Renal pelvis (tissue), 4 donors: Measurements from ENCODE around the gene ING3. TPM values are rescaled to one million over a fixed set of nuclear protein-coding genes. Genes with fewer than 3 reads are reported as not detected.

Experiments
- DNase-seq: peaks from one replicate; pipeline ENCODE4 v3.0.0-alpha.2; 2013
- polyA plus RNA-seq, 3 donors: library from polyadenylated mRNA; unstranded; fragments of 120-200 nt; gene quantifications; one replicate each; pipeline ENCODE4 v1.2.1, GENCODE V29; 2013; ENCODE audit not compliant: insufficient read length in 3 of 3

Gene ING3
- polyA plus RNA-seq, 3 donors: 37.9 to 40.4 (median 38.0) TPM

DNA sequence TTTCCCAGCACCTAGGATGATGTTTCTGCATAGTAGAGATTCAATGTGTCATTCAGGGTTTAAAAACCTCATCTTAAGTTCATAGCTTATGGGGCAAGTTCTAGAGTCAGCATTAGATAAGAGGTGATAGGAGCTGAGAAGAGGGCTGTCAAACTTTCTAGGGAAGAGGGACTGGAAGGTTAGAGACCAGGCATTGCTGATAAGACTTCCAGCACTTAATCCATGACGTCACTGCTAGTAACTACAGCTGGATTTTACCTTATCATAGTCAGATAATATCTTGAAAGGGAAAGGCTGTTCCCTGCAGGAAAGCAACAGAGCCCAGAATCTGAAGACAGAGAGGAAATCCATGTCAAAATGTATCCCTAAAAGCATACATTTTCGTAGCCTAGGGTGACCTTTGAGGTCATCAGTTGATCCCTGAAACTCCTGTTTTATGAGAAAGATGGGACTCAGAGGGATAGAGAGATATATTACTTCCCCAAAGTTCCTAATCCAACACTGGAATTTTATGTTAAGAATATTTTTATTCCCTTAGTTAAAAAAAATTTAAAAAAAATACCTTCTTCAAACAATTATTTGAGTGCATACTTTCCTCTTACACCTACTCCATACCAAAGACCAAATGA lies 34.7 kb downstream of the ING3 start:
- DNase-seq: no peak

GRCh38 chr7:120985839-120986238 lies 35.3 kb downstream of the ING3 start:
- DNase-seq: no peak

DNA sequence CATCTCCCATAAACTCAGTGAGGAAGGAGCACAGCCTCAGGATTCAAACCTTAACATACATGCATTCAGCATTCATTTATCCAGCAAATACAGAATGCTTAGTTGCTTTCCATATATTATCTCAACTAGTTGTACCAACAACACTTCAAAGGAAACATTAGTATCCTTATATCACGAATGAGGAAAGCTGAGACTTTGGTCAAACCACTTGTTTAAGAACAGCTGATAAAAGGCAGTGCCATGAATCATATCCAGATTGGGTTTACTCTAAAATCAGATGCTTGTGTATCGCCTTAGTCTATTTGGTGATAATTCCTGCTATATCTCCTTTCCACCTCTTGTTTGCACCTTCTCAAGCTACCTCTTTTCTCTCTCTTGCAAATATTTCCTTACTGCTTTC lies 36.1 kb downstream of the ING3 start:
- no peak for DNase-seq

DNA sequence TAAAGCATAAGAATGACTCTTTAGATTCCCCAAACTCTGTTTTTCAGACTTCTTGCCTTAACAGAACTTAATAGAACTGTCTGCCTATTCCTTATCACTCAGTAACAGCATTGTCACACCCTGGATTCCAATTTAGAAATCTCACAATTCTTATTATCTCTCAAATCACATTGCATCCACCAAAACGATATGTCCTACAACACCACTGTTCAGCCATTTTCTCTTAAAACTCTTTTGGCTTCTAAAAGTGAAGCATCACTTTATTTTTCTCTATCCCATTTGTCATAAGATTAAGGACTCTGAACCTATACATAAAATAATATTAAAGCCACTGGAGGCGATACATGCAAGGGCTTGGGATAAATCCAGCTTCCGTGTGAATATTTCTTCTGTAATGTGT lies 36.7 kb downstream of the ING3 start:
- no peak for DNase-seq

DNA sequence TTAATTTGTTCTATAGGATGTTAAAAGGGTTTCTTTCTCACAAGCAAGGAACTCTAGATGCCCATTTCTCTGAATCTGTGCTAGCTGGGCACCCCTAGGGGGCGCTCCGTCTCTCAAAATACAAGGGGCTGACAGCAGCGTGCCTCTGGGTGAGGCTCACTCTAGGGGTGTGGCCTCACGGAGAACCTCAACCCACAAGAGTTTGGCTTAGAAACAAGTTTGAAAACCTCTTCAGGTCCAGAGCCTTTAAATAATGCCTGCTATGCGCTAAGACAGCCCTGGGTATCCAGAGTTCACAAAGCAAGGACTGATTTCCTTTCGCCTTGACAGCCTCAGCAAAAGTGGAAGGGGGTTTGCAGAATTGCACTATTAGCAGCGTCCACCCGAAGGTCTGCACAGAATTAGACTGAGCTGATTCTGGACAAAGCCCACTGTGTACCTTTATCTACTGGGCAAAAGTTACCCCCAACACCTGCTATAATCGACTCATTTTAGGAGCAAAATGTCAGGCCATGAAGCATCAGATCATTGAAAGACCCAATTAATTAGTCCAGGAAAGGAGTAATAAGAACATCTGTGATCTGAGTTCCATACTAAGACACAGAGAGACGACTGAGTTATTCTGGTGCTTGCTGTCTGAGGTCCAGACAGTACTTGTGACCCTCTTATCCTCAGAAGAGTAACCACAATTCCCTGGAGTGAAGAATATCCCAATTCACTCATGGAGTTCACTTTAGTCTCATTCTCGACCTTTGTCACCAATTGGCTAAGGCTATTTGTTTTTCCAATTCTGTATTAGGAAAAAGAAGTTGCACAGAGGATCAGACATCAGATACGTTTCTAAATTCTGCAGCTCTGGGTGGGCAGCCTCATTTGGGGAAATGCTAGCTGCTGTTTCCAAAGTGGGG lies 37.4 kb downstream of the ING3 start:
- peak; percentile 91 for DNase-seq

GRCh38 chr7:120988591-120989256 lies 38.1 kb downstream of the ING3 start, which contains the start of gene CPED1:
CPED1 (plus strand) TSS chr7:120988711; CDS start chr7:120989622, 911 bp downstream.
- no peak for DNase-seq

- DNase-seq: no peak
These were observed 39.0 kb downstream of the ING3 start for GRCh38 chr7:120989257-120990220.

- DNase-seq: no peak
These were observed 40.0 kb downstream of the ING3 start for GRCh38 chr7:120990468-120991118.

- DNase-seq: no peak
These were observed 40.6 kb downstream of the ING3 start for GRCh38 chr7:120991161-120991560.

DNA sequence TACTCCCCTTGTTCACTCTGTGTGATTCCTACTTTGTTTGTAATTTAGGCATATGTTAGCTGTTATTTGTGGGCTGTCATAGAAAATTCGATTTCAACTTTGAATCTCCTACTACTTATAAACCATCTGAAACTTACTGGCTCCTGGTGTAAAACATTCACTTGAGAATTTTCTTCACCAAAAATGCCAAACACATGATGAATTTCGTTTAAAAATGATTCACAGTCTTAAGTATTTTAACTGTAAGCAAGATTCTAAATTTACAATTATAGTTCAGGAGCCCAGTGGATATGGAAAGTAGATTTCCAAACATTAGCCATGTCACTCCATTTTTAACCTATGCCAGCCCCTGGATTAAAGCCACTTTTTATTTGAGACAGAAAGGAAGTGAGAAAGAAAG lies 41.0 kb downstream of the ING3 start:
- DNase-seq: no peak

DNA sequence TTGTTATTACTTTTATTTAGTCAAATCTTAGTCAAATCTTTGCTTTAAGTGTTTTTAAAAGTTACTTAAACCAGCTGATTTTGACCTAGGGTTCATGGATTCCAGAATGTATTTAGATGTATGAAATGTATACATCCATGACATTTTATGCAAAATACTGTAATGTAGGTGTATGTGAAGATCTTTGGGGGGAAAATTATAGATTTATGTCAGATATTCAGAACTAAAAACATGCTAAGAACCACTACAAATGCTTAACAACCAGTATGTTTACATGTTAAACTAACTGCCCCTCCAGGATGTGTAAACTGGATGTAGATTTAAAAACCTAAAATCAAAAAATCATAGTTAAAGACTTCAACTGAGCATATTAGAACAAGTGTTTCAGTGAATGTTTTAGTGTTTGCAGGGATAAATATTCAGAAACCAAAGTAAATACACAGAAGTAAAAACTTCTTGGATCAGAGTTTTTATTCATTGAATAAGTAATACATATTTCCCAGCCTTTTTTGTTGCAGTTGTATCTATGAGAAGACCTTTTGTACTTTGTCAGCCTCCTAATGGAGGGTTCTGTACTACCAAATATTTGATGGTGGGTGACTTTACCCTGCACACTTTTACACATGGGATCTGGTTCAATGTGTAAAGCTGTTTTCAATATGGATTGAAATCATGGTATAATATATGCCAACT lies 41.8 kb downstream of the ING3 start:
- no peak for DNase-seq

DNA sequence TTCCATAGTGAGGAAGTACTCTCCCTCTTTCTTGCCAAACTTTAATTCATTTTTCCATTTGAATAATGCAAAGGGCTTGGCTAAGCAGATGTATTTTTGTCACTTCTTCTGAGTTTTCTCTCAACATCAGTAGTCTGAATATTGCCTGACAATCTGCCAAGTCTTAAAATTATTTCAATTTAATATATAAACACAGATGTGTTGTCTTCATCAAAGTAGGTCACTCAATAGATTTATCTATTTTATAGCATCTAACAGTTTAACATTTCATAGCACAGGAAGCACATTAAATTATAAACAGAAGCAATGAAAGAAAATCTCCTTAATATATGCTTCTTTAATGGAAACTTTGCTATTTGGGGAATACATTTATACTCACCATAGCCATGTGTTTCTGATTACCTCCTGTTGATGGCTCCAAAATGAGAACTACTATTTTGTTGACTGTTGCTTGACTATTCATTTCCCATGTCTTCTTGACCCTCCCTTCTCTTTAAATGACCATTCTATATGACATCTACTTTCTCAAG lies 42.5 kb downstream of the ING3 start:
- no peak for DNase-seq

GRCh38 chr7:120993553-120994191 lies 43.1 kb downstream of the ING3 start:
- no peak for DNase-seq

GRCh38 chr7:120994512-120995410 lies 44.2 kb downstream of the ING3 start:
- DNase-seq: no peak

DNA sequence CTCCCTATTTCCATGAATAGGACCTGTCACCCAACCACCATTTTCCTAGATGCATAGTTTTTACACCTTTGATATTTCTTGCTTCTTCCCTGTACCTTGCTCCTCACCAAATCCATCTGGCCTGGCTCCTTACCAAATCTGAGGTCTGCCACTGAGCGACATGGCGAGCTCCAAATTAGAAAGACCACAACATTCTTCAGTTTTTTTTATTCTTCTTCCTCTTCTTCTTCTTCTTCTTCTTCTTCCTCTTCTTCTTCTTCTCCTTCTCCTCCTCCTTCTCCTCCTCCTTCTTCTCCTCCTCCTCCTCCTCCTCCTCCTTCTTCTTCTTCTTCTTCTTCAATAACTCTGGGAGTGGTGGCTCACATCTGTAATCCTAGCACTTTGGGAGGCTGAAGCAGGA lies 45.1 kb downstream of the ING3 start:
- no peak for DNase-seq

GRCh38 chr7:120996333-120996987 lies 45.9 kb downstream of the ING3 start:
- peak; percentile 80 for DNase-seq

GRCh38 chr7:120996988-120997345 lies 46.4 kb downstream of the ING3 start:
- no peak for DNase-seq

DNA sequence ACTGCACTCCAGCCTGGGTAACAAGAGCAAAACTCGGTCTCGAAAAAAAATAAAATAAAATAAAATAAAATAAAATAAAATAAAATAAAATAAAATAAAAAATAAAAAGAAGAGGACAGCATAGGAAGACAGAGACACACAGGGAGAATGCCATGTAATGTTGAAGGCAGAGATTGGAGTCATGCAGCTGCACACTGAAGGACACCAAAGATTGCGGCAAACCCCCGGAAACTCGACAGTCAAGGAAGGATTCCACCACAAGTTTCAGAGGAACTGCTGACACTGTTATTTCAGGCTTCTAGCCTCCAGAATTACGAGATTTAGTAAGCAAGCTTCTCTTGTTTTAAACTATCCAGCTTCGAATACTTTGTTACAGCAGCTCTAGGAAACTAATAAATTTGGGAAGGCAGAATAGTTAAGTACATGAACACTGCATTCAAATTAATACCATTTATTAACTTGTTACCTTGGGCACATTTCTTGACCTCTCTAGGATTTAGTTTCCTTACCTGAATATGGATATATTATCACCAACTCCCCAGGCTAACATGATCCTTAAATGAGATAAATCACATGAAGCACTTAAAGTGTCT lies 47.4 kb downstream of the ING3 start:
- DNase-seq: no peak
